Panc1 (cell line): ENCODE measurements around the gene PKM. TPM values are rescaled to one million over a fixed set of nuclear protein-coding genes. Genes with fewer than 3 reads are reported as not detected.
"Not testable (repeated sequence)": the region's sequence is repeated elsewhere in the genome, so short reads cannot be mapped to it uniquely, and the experiment has no call there.

Experiments
- ATAC-seq: fragments of 200-7000 bp; cut with Tn5 transposase; 2 replicates; pipeline ENCODE4 v1.9.1; 2020; ENCODE audit warnings: mild to moderate bottlenecking, moderate library complexity
- BruUV-seq: library from RNA; stranded (reverse); fragments of 400-500 nt; replicated peaks from 2 replicates; lab custom pipeline; 2021; lab: Mats Ljungman, UMichigan
- CTCF ChIA-PET: fragments of 300-600 bp; sonication (Branson Sonifier 250); formaldehyde crosslinking; loops from one replicate; lab custom pipeline; 2022; ENCODE audit warnings: antibody characterized with exemption; lab: Charles Lee
- POLR2A ChIA-PET: fragments of 300-600 bp; sonication (Branson Sonifier 250); formaldehyde crosslinking; loops from one replicate; lab custom pipeline; 2022; ENCODE audit warnings: antibody characterized with exemption; lab: Charles Lee
- DNase-seq: peaks from one replicate; pipeline ENCODE4 v3.0.0-alpha.2; 2010; ENCODE audit warnings: low read depth, low spot score
- H3K27ac ChIP-seq: 2 replicates; pipeline ENCODE4 v1.5.1; 2011; ENCODE audit warnings: mild to moderate bottlenecking, low read length, inconsistent platforms
- H3K27me3 ChIP-seq: fragments of 200-500 bp; sonication (Bioruptor generic); 2 replicates; pipeline ENCODE4 v1.6.0; 2014; ENCODE audit warnings: low read length, inconsistent platforms; ENCODE audit not compliant: control insufficient read depth, insufficient read depth
- H3K36me3 ChIP-seq: fragments of 200-500 bp; sonication (Bioruptor generic); 2 replicates; pipeline ENCODE4 v1.5.1; 2014; ENCODE audit warnings: inconsistent platforms, mild to moderate bottlenecking, low read length, moderate library complexity; ENCODE audit not compliant: control insufficient read depth, insufficient read depth
- H3K4me1 ChIP-seq: 2 replicates; pipeline ENCODE4 v1.5.1; 2011; ENCODE audit warnings: inconsistent platforms, mild to moderate bottlenecking, low read length, moderate library complexity; ENCODE audit not compliant: control insufficient read depth, insufficient read depth
- H3K4me3 ChIP-seq, 2 experiments: 2 replicates each; pipeline ENCODE4 v1.5.1; 2011 to 2012; ENCODE audit warnings: low read depth in 2 of 2, low read length in 2 of 2, mild to moderate bottlenecking in 2 of 2, inconsistent platforms in 1 of 2, moderate library complexity in 1 of 2
- H3K9me3 ChIP-seq: fragments of 200-500 bp; sonication (Bioruptor generic); 2 replicates; pipeline ENCODE4 v1.5.1; 2014; ENCODE audit warnings: low read depth, mild to moderate bottlenecking, inconsistent platforms, low read length, moderate library complexity; ENCODE audit not compliant: control insufficient read depth, insufficient read depth
- POLR2AphosphoS5 ChIP-seq: IDR thresholded peaks from 2 replicates; pipeline ENCODE4 v1.6.1; 2012; ENCODE audit warnings: mild to moderate bottlenecking, low read depth, low read length, moderate library complexity
- SIN3A ChIP-seq: IDR thresholded peaks from 2 replicates; pipeline ENCODE4 v1.6.1; 2012; ENCODE audit warnings: low read depth, mild to moderate bottlenecking, low read length, moderate library complexity, borderline replicate concordance; ENCODE audit not compliant: insufficient read depth
- TCF7L2 ChIP-seq: IDR thresholded peaks from 2 replicates; pipeline ENCODE4 v1.6.1; 2011; ENCODE audit warnings: mild to moderate bottlenecking, low read depth, low read length, inconsistent platforms
- in situ Hi-C: cut with HindIII; loops from 2 replicates; pipeline ENCODE4 v1.10.0; 2016; ENCODE audit warnings: low sequenced_read_pairs, low pct_unique_long_range_greater_than_20kb
- intact Hi-C: fragments of 100-400 bp; cut with micrococcal nuclease; formaldehyde crosslinking; loops from one replicate; pipeline ENCODE4 v1.10.0; 2022; ENCODE audit not compliant: unreplicated experiment
- total RNA-seq: library from RNA; stranded (reverse); gene quantifications from one replicate; pipeline ENCODE4 v1.2.1, GENCODE V29; 2021; ENCODE audit not compliant: unreplicated experiment
- TF ChIP-seq, protein P1 (sequence below): fragments of 450-650 bp; IDR thresholded peaks from 2 replicates; pipeline ENCODE4 v1.5.1; 2017; ENCODE audit warnings: mild to moderate bottlenecking
- TF ChIP-seq, protein P2 (sequence below), 2 experiments: IDR thresholded peaks; 2 replicates each; pipeline ENCODE4 v1.6.1; 2011 to 2012; ENCODE audit warnings: low read depth in 2 of 2, control low read depth in 1 of 2, low read length in 1 of 2, mild to moderate bottlenecking in 1 of 2, moderate library complexity in 1 of 2; ENCODE audit not compliant: insufficient read depth in 1 of 2

Gene PKM
- total RNA-seq, 1 experiment from 2014 or later, result 1,590 TPM

DNA sequence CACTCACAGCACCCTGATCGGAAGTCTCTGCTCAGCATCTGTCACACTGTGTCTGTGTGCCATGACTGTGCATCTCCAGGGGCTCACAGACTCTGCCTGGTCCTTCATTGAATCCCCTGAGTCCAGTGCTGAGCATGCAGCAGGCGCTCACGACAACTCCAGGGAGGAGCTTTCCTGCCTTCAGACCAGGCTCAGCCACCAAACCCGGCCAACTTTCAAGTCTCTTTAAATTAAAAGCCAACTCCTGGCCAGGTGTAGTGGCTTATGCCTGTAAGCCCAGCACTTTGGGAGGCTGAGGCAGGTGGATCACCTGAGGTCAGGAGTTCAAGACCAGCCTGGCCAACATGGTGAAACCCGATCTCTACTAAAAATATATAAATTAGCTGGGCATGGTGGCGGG is 57.6 kb downstream of the PKM start:
- no peak for DNase-seq
- no peaks in the 10 kb centered on the region for H3K27me3 ChIP-seq
- TF ChIP-seq, protein P1, sequence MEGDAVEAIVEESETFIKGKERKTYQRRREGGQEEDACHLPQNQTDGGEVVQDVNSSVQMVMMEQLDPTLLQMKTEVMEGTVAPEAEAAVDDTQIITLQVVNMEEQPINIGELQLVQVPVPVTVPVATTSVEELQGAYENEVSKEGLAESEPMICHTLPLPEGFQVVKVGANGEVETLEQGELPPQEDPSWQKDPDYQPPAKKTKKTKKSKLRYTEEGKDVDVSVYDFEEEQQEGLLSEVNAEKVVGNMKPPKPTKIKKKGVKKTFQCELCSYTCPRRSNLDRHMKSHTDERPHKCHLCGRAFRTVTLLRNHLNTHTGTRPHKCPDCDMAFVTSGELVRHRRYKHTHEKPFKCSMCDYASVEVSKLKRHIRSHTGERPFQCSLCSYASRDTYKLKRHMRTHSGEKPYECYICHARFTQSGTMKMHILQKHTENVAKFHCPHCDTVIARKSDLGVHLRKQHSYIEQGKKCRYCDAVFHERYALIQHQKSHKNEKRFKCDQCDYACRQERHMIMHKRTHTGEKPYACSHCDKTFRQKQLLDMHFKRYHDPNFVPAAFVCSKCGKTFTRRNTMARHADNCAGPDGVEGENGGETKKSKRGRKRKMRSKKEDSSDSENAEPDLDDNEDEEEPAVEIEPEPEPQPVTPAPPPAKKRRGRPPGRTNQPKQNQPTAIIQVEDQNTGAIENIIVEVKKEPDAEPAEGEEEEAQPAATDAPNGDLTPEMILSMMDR, result no peak
- TF ChIP-seq POLR2AphosphoS5 (no peak), SIN3A (no peak), TCF7L2 (no peak)
- TF ChIP-seq, protein P2, sequence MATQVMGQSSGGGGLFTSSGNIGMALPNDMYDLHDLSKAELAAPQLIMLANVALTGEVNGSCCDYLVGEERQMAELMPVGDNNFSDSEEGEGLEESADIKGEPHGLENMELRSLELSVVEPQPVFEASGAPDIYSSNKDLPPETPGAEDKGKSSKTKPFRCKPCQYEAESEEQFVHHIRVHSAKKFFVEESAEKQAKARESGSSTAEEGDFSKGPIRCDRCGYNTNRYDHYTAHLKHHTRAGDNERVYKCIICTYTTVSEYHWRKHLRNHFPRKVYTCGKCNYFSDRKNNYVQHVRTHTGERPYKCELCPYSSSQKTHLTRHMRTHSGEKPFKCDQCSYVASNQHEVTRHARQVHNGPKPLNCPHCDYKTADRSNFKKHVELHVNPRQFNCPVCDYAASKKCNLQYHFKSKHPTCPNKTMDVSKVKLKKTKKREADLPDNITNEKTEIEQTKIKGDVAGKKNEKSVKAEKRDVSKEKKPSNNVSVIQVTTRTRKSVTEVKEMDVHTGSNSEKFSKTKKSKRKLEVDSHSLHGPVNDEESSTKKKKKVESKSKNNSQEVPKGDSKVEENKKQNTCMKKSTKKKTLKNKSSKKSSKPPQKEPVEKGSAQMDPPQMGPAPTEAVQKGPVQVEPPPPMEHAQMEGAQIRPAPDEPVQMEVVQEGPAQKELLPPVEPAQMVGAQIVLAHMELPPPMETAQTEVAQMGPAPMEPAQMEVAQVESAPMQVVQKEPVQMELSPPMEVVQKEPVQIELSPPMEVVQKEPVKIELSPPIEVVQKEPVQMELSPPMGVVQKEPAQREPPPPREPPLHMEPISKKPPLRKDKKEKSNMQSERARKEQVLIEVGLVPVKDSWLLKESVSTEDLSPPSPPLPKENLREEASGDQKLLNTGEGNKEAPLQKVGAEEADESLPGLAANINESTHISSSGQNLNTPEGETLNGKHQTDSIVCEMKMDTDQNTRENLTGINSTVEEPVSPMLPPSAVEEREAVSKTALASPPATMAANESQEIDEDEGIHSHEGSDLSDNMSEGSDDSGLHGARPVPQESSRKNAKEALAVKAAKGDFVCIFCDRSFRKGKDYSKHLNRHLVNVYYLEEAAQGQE (IDR thresholded peaks at IDR 0.05; ENCODE audit: insufficient read depth in 1 of 2, low read depth in 2 of 2, low read length in 1 of 2), result no peak
- H3K27ac ChIP-seq, result no peak overlapping the region
- ChIA-PET POLR2A (no interaction called here), CTCF (no interaction called here)
- H3K4me3 ChIP-seq, result no peak overlapping the region
- intact Hi-C loops, result no loop called here
- no peaks in the 10 kb centered on the region for H3K4me1 ChIP-seq
- no peaks in the 10 kb centered on the region for H3K36me3 ChIP-seq
- in situ Hi-C loops, result no loop called here
- ATAC-seq, result no peak
- no TSS peak for BruUV-seq
- H3K9me3 ChIP-seq, result no peaks in the 10 kb centered on the region

GRCh38 chr15:72172796-72173195 is 58.2 kb downstream of the PKM start:
- ChIA-PET CTCF (no interaction called here), POLR2A (no interaction called here)
- H3K4me1 ChIP-seq, result no peaks in the 10 kb centered on the region
- TF ChIP-seq POLR2AphosphoS5, result no peak
- TF ChIP-seq, protein P1, result no peak
- TF ChIP-seq TCF7L2, result no peak
- TF ChIP-seq SIN3A, result no peak
- TF ChIP-seq, protein P2 (IDR thresholded peaks at IDR 0.05; ENCODE audit: insufficient read depth in 1 of 2, low read depth in 2 of 2, low read length in 1 of 2), result no peak
- H3K27me3 ChIP-seq, result no peaks in the 10 kb centered on the region
- intact Hi-C loops (no loop called here), in situ Hi-C loops (no loop called here)
- no peak overlapping the region for H3K4me3 ChIP-seq
- H3K9me3 ChIP-seq, result no peaks in the 10 kb centered on the region
- BruUV-seq, result no TSS peak
- ATAC-seq (no peak), DNase-seq (no peak)
- no peaks in the 10 kb centered on the region for H3K36me3 ChIP-seq
- no peak overlapping the region for H3K27ac ChIP-seq

- H3K4me3 ChIP-seq, ATAC-seq, BruUV-seq, in situ Hi-C loops, H3K27me3 ChIP-seq, H3K9me3 ChIP-seq, H3K36me3 ChIP-seq, DNase-seq, POLR2A ChIA-PET, intact Hi-C loops, CTCF ChIA-PET, H3K27ac ChIP-seq, H3K4me1 ChIP-seq: not testable (repeated sequence)
Measured at GRCh38 chr15:72171978-72172377, 59.0 kb downstream of the PKM start.
